ENCODE measurements around the gene CELA3B.

CELA3B gene

GRCh38 chr1:21952786-21953520, 23.9 kb upstream of the CELA3B start:
- Histone ChIP-seq H3K9me3 (replicated peaks; ENCODE audit: insufficient read depth, low read length) (no peaks in the 10 kb centered on the region), H3F3A (ENCODE audit: insufficient read depth, low read length) (no peaks in the 10 kb centered on the region), H3K79me2 (ENCODE audit: low read length) (no peaks in the 10 kb centered on the region), H3K9me2 (replicated peaks; ENCODE audit: insufficient read depth, low read length) (no peaks in the 10 kb centered on the region), H3K27ac (ENCODE audit: low read length) (no peak overlapping the region), H3K4me3 (ENCODE audit: low read length) (no peak overlapping the region), H3K9ac (ENCODE audit: low read length) (no peak overlapping the region), H2AFZ (ENCODE audit: low read length) (no peak overlapping the region), H3K27me3 (replicated peaks; ENCODE audit: insufficient read depth, low read length) (peaks cover 3% of the 10 kb centered on the region; the same call in 1 of the 2 replicates), H3K4me1 (ENCODE audit: low read length) (no peaks in the 10 kb centered on the region), H3K36me3 (replicated peaks; ENCODE audit: insufficient read depth, low read length) (no peaks in the 10 kb centered on the region), H3K4me2 (ENCODE audit: low read depth, low read length) (no peak overlapping the region), H4K20me1 (ENCODE audit: insufficient read depth, low read length) (no peaks in the 10 kb centered on the region)
- no peak for DNase-seq
- TF ChIP-seq EZH2 (optimal IDR thresholded peaks at IDR 0.05; ENCODE audit: low read depth, low read length) (no peak), EZH2phosphoT487 (IDR thresholded peaks at IDR 0.05; ENCODE audit: low read length) (no peak)
- TF ChIP-seq, protein P1, sequence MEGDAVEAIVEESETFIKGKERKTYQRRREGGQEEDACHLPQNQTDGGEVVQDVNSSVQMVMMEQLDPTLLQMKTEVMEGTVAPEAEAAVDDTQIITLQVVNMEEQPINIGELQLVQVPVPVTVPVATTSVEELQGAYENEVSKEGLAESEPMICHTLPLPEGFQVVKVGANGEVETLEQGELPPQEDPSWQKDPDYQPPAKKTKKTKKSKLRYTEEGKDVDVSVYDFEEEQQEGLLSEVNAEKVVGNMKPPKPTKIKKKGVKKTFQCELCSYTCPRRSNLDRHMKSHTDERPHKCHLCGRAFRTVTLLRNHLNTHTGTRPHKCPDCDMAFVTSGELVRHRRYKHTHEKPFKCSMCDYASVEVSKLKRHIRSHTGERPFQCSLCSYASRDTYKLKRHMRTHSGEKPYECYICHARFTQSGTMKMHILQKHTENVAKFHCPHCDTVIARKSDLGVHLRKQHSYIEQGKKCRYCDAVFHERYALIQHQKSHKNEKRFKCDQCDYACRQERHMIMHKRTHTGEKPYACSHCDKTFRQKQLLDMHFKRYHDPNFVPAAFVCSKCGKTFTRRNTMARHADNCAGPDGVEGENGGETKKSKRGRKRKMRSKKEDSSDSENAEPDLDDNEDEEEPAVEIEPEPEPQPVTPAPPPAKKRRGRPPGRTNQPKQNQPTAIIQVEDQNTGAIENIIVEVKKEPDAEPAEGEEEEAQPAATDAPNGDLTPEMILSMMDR (IDR thresholded peaks at IDR 0.05; ENCODE audit: low read length), result no peak

GRCh38 chr1:21955058-21955457, 21.8 kb upstream of the CELA3B start:
- H3K79me2 ChIP-seq (ENCODE audit: low read length), result no peaks in the 10 kb centered on the region
- no peaks in the 10 kb centered on the region for H3F3A ChIP-seq (ENCODE audit: insufficient read depth, low read length)
- no peaks in the 10 kb centered on the region for H3K36me3 ChIP-seq (replicated peaks; ENCODE audit: insufficient read depth, low read length)
- H3K9me2 ChIP-seq (replicated peaks; ENCODE audit: insufficient read depth, low read length), result no peaks in the 10 kb centered on the region
- no peak overlapping the region for H2AFZ ChIP-seq (ENCODE audit: low read length)
- no peak overlapping the region for H3K4me2 ChIP-seq (ENCODE audit: low read depth, low read length)
- H3K9me3 ChIP-seq (replicated peaks; ENCODE audit: insufficient read depth, low read length), result no peaks in the 10 kb centered on the region
- no peak overlapping the region for H3K27ac ChIP-seq (ENCODE audit: low read length)
- no peaks in the 10 kb centered on the region for H3K4me1 ChIP-seq (ENCODE audit: low read length)
- H3K4me3 ChIP-seq (ENCODE audit: low read length), result no peak overlapping the region
- H3K9ac ChIP-seq (ENCODE audit: low read length), result no peak overlapping the region
- H4K20me1 ChIP-seq (ENCODE audit: insufficient read depth, low read length), result no peaks in the 10 kb centered on the region
- peaks cover 3% of the 10 kb centered on the region; the same call in 1 of the 2 replicates for H3K27me3 ChIP-seq (replicated peaks; ENCODE audit: insufficient read depth, low read length)
- DNase-seq, result no peak
- TF ChIP-seq EZH2phosphoT487 (IDR thresholded peaks at IDR 0.05; ENCODE audit: low read length) (no peak), EZH2 (optimal IDR thresholded peaks at IDR 0.05; ENCODE audit: low read depth, low read length) (no peak)
- TF ChIP-seq, protein P1 (IDR thresholded peaks at IDR 0.05; ENCODE audit: low read length), result no peak

GRCh38 chr1:21955501-21956281, 21.1 kb upstream of the CELA3B start:
- H3K4me2 ChIP-seq (ENCODE audit: low read depth, low read length), result no peak overlapping the region
- TF ChIP-seq EZH2phosphoT487 (IDR thresholded peaks at IDR 0.05; ENCODE audit: low read length), result no peak
- TF ChIP-seq, protein P1 (IDR thresholded peaks at IDR 0.05; ENCODE audit: low read length), result no peak
- no peak for TF ChIP-seq EZH2 (optimal IDR thresholded peaks at IDR 0.05; ENCODE audit: low read depth, low read length)
- DNase-seq, result no peak
- H3K9me3 ChIP-seq (replicated peaks; ENCODE audit: insufficient read depth, low read length), result no peaks in the 10 kb centered on the region
- peaks cover 3% of the 10 kb centered on the region; the same call in 1 of the 2 replicates for H3K27me3 ChIP-seq (replicated peaks; ENCODE audit: insufficient read depth, low read length)
- no peak overlapping the region for H2AFZ ChIP-seq (ENCODE audit: low read length)
- H4K20me1 ChIP-seq (ENCODE audit: insufficient read depth, low read length), result no peaks in the 10 kb centered on the region
- no peaks in the 10 kb centered on the region for H3F3A ChIP-seq (ENCODE audit: insufficient read depth, low read length)
- H3K36me3 ChIP-seq (replicated peaks; ENCODE audit: insufficient read depth, low read length), result no peaks in the 10 kb centered on the region
- no peaks in the 10 kb centered on the region for H3K79me2 ChIP-seq (ENCODE audit: low read length)
- H3K27ac ChIP-seq (ENCODE audit: low read length), result no peak overlapping the region
- no peaks in the 10 kb centered on the region for H3K9me2 ChIP-seq (replicated peaks; ENCODE audit: insufficient read depth, low read length)
- no peak overlapping the region for H3K4me3 ChIP-seq (ENCODE audit: low read length)
- H3K9ac ChIP-seq (ENCODE audit: low read length), result no peak overlapping the region
- no peaks in the 10 kb centered on the region for H3K4me1 ChIP-seq (ENCODE audit: low read length)
